Suprapubic skin (tissue), 4 donors: ENCODE measurements around the gene DCP1A.

Experiments used
- CTCF ChIP-seq, 2 donors: fragments of 200-600 bp in 1 of 2; fragments of 450-650 bp in 1 of 2; sonication (generic) in 1 of 2; IDR thresholded peaks; one replicate each; pipeline ENCODE4 v1.5.1; 2016 to 2019; ENCODE audit warnings: antibody characterized with exemption in 2 of 2, mild to moderate bottlenecking in 1 of 2, moderate library complexity in 1 of 2
- EP300 ChIP-seq: sonication (generic); formaldehyde crosslinking; IDR thresholded peaks from one replicate; pipeline ENCODE4 v1.6.1; 2017; ENCODE audit warnings: antibody characterized with exemption
- POLR2A ChIP-seq, 2 donors: fragments of 450-650 bp; IDR thresholded peaks; one replicate each; pipeline ENCODE4 v1.6.1; 2017; ENCODE audit warnings: antibody characterized with exemption in 2 of 2, mild to moderate bottlenecking in 2 of 2, moderate library complexity in 2 of 2
- POLR2AphosphoS5 ChIP-seq, 3 donors: sonication (generic); formaldehyde crosslinking; IDR thresholded peaks; one replicate each; pipeline ENCODE4 v1.6.1; 2017; ENCODE audit warnings: antibody characterized with exemption in 3 of 3

DNA sequence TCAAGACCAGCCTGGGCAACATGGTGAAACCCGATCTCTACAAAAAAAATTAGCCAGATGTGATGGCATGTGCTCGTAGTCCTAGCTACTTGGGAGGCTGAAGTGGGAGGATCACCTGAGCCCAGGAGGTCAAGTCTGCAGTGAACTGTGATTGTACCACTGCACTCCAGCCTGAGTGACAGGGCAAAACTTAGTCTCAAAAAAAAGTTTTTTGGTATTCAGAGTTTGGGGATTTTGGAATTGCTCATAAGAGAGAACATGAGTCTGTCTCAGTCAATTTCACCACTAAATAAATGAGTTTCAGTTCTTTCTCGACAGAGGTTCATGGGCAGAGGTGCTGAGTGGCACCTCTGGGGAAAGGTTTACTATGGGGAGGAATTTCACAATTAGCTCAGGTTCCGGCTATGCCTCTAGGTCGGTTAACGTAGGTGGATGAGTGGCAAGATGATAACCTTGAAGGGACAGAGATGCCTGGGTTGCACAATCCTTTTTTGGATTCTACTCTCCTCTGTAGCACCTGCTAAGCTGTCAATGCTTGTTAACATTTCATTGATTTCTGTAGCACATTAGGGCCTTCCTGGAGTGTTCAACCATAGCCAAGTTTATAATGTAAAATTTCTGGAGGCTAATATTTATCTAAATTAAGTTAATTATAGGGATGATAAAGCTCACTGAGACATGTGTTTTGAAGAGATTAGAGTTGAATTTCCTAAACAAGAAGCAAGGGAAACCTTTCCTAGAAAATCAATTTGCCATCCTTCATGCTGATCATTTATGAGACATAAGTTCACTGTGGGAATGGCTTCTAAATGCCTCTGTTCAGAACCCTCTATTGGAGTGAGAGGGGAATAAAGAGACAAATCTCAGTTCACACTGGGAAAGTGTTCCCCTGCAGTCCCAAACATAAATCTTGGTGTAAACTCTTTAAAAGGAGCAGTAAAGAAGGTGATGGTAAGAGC, 37.4 kb upstream of the DCP1A start:
- TF ChIP-seq CTCF (IDR thresholded peaks at IDR 0.05) (no peak), POLR2A (IDR thresholded peaks at IDR 0.05) (no peak), EP300 (no peak), POLR2AphosphoS5 (IDR thresholded peaks at IDR 0.05) (no peak)
